Gastroesophageal sphincter (tissue), 4 donors: ENCODE data around the gene PRRX1. TPM values are rescaled to one million over a fixed set of nuclear protein-coding genes. Genes with fewer than 3 reads are reported as not detected.

Experiments used
- ATAC-seq: fragments of 150-250 bp; one replicate; pipeline ENCODE4 v1.9.1; 2016; ENCODE audit warnings: mild to moderate bottlenecking, moderate library complexity
- H3K27ac ChIP-seq, 4 donors: fragments of 200-600 bp; sonication (generic) in 3 of 4; 1 replicate in 3 of 4; 2 replicates in 1 of 4; pipeline ENCODE4 v1.5.1; 2016 to 2019
- H3K27me3 ChIP-seq: fragments of 200-600 bp; sonication (generic); one replicate; pipeline ENCODE4 v1.5.1; 2019
- H3K36me3 ChIP-seq, 2 donors: fragments of 200-600 bp; sonication (generic); one replicate each; pipeline ENCODE4 v1.5.1; 2019; ENCODE audit warnings: control low read depth in 1 of 2
- H3K4me1 ChIP-seq, 3 donors: fragments of 200-600 bp; sonication (generic); 1 replicate in 2 of 3; 2 replicates in 1 of 3; pipeline ENCODE4 v1.5.1; 2016 to 2019; ENCODE audit warnings: control low read depth in 2 of 3
- H3K4me3 ChIP-seq, 2 donors: fragments of 200-600 bp; sonication (generic); one replicate each; pipeline ENCODE4 v1.5.1; 2019; ENCODE audit warnings: mild to moderate bottlenecking in 1 of 2, moderate library complexity in 1 of 2
- H3K9me3 ChIP-seq, 3 donors: fragments of 200-600 bp; sonication (generic); one replicate each; pipeline ENCODE4 v1.5.1; 2017 to 2019; ENCODE audit warnings: control low read depth in 2 of 3
- EP300 ChIP-seq: sonication (generic); formaldehyde crosslinking; IDR thresholded peaks from one replicate; pipeline ENCODE4 v1.6.1; 2017; ENCODE audit warnings: antibody characterized with exemption, mild to moderate bottlenecking
- POLR2A ChIP-seq, 2 donors: fragments of 450-650 bp; IDR thresholded peaks; one replicate each; pipeline ENCODE4 v1.6.1; 2017; ENCODE audit warnings: antibody characterized with exemption in 2 of 2, mild to moderate bottlenecking in 2 of 2, moderate library complexity in 1 of 2
- POLR2AphosphoS5 ChIP-seq: sonication (generic); formaldehyde crosslinking; IDR thresholded peaks from one replicate; pipeline ENCODE4 v1.6.1; 2017; ENCODE audit warnings: antibody characterized with exemption
- WGBS, 2 donors: methylation state at CpG; one replicate each; pipeline ENCODE4 v1.1.5; 2018; ENCODE audit warnings: low coverage in 1 of 2; 5-methylcytosine and 5-hydroxymethylcytosine counted together
- total RNA-seq, 4 donors: library from RNA; depleted of rRNA; stranded (reverse); fragments of >200 nt; gene quantifications; one replicate each; pipeline ENCODE4 v1.1.0, GENCODE V29; 2016
- TF ChIP-seq, protein P1 (sequence below), 4 experiments: fragments of 200-600 bp in 2 of 4; fragments of 450-650 bp in 2 of 4; sonication (generic) in 1 of 4; IDR thresholded peaks; one replicate each; pipeline ENCODE4 v1.5.1; 2017 to 2019; ENCODE audit warnings: antibody characterized with exemption in 4 of 4, mild to moderate bottlenecking in 2 of 4, moderate library complexity in 2 of 4

The PRRX1 gene
- total RNA-seq, 4 donors from 2014 or later = 13.4 to 27.9 (median 21.4) TPM

- ATAC-seq = no peak
- H3K27ac ChIP-seq = no peak overlapping the region
- no peak overlapping the region for H3K4me3 ChIP-seq
- no peaks in the 10 kb centered on the region for H3K9me3 ChIP-seq
- WGBS, 2 donors = 73 to 79% methylated on average over 3 of the region's 3 CpGs
- TF ChIP-seq POLR2AphosphoS5 (no peak), EP300 (no peak), POLR2A (IDR thresholded peaks at IDR 0.05) (no peak)
- TF ChIP-seq, protein P1, sequence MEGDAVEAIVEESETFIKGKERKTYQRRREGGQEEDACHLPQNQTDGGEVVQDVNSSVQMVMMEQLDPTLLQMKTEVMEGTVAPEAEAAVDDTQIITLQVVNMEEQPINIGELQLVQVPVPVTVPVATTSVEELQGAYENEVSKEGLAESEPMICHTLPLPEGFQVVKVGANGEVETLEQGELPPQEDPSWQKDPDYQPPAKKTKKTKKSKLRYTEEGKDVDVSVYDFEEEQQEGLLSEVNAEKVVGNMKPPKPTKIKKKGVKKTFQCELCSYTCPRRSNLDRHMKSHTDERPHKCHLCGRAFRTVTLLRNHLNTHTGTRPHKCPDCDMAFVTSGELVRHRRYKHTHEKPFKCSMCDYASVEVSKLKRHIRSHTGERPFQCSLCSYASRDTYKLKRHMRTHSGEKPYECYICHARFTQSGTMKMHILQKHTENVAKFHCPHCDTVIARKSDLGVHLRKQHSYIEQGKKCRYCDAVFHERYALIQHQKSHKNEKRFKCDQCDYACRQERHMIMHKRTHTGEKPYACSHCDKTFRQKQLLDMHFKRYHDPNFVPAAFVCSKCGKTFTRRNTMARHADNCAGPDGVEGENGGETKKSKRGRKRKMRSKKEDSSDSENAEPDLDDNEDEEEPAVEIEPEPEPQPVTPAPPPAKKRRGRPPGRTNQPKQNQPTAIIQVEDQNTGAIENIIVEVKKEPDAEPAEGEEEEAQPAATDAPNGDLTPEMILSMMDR (IDR thresholded peaks at IDR 0.05) = no peak
- H3K4me1 ChIP-seq = no peaks in the 10 kb centered on the region
- peaks cover 21% of the 10 kb centered on the region for H3K27me3 ChIP-seq
- H3K36me3 ChIP-seq = no peaks in the 10 kb centered on the region
These were observed 14.2 kb downstream of the PRRX1 start for GRCh38 chr1:170678027-170678600.

GRCh38 chr1:170680428-170680827 is 16.5 kb downstream of the PRRX1 start:
- Histone ChIP-seq H3K4me1 (no peaks in the 10 kb centered on the region), H3K9me3 (no peaks in the 10 kb centered on the region), H3K4me3 (no peak overlapping the region), H3K27me3 (peaks cover 7% of the 10 kb centered on the region), H3K36me3 (no peaks in the 10 kb centered on the region), H3K27ac (peak overlapping the region in 1 of 4 donors; percentile 22)
- ATAC-seq = peak; percentile 87
- 35 to 42% methylated on average over 3 of the region's 3 CpGs for WGBS, 2 donors
- TF ChIP-seq POLR2AphosphoS5 = peak; percentile 38
- no peak for TF ChIP-seq EP300

GRCh38 chr1:170682169-170682568 is 18.2 kb downstream of the PRRX1 start:
- TF ChIP-seq EP300 = no peak
- H3K9me3 ChIP-seq = no peaks in the 10 kb centered on the region
- whole genome bisulfite sequencing, 2 donors = 18 to 58% methylated on average over 1 of the region's 1 CpG
- H3K4me1 ChIP-seq = peaks cover 0 to 4% (median 0%) of the 10 kb centered on the region in 3 donors
- H3K4me3 ChIP-seq = no peak overlapping the region
- H3K36me3 ChIP-seq = no peaks in the 10 kb centered on the region
- no peak for ATAC-seq
- H3K27me3 ChIP-seq = peaks cover 20% of the 10 kb centered on the region
- H3K27ac ChIP-seq = no peak overlapping the region

DNA sequence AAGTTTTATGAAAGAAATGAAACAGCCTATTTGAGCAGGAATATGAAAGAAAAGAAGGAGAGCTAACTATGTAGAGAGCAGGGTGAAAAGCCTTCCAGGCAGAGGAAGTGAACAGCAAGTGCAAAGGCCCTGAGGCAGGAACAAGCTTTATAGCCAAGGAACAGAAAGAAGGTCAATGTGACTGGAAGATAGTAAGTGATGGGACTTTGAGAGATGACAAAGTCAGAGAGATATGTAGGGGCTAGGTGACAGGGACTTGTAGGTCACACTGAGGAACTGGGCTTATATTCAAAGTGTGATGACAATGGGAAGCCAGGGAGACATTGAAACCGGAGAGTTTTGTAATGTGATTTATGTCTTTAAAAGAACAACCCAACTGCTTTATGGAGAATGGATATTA is 18.9 kb downstream of the PRRX1 start:
- Histone ChIP-seq H3K4me3 (no peak overlapping the region), H3K4me1 (peaks cover 0 to 10% (median 0%) of the 10 kb centered on the region in 3 donors), H3K9me3 (no peaks in the 10 kb centered on the region), H3K27me3 (peaks cover 26% of the 10 kb centered on the region), H3K36me3 (no peaks in the 10 kb centered on the region), H3K27ac (no peak overlapping the region)
- TF ChIP-seq, protein P1 (IDR thresholded peaks at IDR 0.05) = no peak
- no peak for TF ChIP-seq EP300
- ATAC-seq = no peak
- 52 to 58% methylated on average over 1 of the region's 1 CpG for WGBS, 2 donors

DNA sequence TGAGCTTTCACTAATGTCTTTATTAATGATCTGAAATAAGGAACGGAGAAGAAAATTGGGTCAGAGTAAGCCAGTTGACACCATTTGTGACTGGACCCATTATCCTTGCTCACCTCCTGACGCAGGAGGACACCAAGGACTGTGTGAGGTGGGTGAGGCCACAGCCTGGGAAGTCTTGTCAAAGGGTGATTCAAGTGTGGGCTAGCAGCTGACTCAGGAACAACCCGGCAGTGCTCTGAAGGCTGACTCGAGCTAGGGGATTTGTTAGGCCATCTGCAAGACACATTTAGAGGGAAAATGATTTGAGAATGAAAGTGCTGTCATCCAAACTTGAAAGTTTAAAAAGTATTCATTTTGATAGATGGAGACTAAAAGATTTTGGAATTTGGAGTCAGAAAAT is 21.2 kb downstream of the PRRX1 start:
- WGBS, 2 donors = 63 to 79% methylated on average over 4 of the region's 4 CpGs
- Histone ChIP-seq H3K9me3 (no peaks in the 10 kb centered on the region), H3K4me1 (peaks cover 0 to 10% (median 0%) of the 10 kb centered on the region in 3 donors), H3K36me3 (no peaks in the 10 kb centered on the region), H3K4me3 (no peak overlapping the region), H3K27ac (no peak overlapping the region), H3K27me3 (peaks cover 26% of the 10 kb centered on the region)
- TF ChIP-seq POLR2A (IDR thresholded peaks at IDR 0.05) (no peak), POLR2AphosphoS5 (no peak), EP300 (no peak)
- TF ChIP-seq, protein P1 (IDR thresholded peaks at IDR 0.05) = no peak
- no peak for ATAC-seq

DNA sequence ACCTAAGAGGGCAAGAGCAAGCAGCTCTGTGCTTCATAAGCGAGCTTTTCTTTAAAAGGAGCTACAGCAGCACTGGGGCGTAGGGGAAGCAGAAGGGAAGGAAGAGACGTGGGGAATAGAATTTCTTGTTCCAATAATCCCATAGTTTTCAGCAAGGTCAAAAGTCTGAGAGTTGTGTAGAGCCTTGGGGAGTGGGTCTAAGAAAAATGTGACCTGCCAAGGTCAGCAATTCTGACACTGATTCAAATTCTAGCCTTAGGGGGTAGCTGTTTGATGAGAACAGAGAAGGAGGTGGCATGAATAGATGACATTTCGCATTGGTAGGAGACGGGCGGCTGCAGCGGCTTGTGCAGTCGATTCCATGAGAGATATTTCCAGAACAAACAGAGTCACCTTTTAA is 22.4 kb downstream of the PRRX1 start:
- 91 to 92% methylated on average over 8 of the region's 8 CpGs for WGBS, 2 donors
- Histone ChIP-seq H3K4me3 (no peak overlapping the region), H3K36me3 (no peaks in the 10 kb centered on the region), H3K27me3 (peaks cover 26% of the 10 kb centered on the region), H3K27ac (no peak overlapping the region), H3K4me1 (peaks cover 0 to 10% (median 0%) of the 10 kb centered on the region in 3 donors), H3K9me3 (no peaks in the 10 kb centered on the region)
- no peak for ATAC-seq
- TF ChIP-seq POLR2AphosphoS5 (no peak), EP300 (no peak), POLR2A (IDR thresholded peaks at IDR 0.05) (no peak)
- TF ChIP-seq, protein P1 (IDR thresholded peaks at IDR 0.05) = no peak
